HG02938 (cell line): ENCODE data around the gene FBXW12.
"Not testable (repeated sequence)": the region's sequence is repeated elsewhere in the genome, so short reads cannot be mapped to it uniquely, and the experiment has no call there.

ENCODE experiments used
- ATAC-seq: cut with Tn5 transposase; IDR thresholded peaks from one replicate; pipeline ENCODE4 v1.9.1; 2021; ENCODE audit warnings: mild to moderate bottlenecking, moderate library complexity; ENCODE audit not compliant: unreplicated experiment

Gene FBXW12, protein sequence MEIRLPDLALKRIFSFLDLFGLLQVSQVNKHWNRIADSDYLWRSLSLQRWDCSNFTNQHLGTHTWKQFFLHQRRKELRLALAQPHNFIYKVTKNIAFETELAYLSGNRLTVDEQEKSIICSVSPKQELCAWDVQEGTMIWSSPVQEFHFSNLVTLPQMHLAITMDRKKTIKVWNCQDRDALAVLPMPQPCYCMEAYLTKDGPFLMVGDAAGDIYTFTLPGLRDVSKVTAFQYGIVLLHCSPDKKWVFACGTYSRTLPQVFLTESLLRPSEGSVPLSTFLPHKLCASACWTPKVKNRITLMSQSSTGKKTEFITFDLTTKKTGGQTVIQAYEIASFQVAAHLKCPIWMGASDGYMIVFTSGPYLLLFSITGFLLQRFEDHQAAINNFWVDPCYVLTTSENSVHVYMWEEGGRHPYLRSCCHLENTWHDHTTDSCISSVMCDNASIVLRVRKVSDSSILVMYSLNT

DNA sequence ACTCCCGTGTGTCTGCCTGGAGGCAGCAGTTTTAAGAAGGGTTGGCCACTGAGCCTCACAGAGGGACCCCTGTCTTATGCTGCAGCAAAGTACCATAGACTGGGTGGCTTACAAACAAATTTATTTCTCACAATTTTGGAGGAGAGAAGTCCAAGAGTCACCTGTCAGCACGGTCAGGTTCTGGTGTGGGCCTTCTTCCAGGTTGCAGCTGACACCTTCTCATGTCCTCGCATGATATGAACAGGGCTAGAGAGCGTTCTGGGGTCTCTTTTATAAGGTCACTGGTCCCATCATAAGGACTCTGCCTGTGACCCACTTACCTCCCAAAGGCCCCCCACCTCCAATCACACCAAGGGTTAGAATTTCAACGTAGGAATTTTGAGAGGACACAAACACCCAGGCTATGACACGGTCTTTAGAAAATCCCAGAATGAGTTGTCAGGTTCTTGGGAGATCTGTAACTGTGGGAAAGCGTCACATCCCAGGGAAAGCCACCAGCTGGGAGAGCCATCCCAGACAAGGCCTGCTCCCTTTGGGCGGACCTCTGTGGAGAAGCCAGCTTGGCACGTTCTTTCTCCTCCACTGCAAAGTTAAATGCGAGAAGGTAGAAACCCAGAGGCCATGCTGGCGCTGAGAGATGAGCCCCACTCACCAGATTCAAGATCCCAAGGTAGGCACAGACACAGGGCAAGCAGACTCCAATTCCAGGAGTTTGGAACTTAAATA, at the start of gene FBXW12:
Gene FBXW12, plus strand, starts transcription at position 569 of the 726 bp plus-strand sequence. CDS start 549 bp downstream, outside the sequence.
- no peak for ATAC-seq

DNA sequence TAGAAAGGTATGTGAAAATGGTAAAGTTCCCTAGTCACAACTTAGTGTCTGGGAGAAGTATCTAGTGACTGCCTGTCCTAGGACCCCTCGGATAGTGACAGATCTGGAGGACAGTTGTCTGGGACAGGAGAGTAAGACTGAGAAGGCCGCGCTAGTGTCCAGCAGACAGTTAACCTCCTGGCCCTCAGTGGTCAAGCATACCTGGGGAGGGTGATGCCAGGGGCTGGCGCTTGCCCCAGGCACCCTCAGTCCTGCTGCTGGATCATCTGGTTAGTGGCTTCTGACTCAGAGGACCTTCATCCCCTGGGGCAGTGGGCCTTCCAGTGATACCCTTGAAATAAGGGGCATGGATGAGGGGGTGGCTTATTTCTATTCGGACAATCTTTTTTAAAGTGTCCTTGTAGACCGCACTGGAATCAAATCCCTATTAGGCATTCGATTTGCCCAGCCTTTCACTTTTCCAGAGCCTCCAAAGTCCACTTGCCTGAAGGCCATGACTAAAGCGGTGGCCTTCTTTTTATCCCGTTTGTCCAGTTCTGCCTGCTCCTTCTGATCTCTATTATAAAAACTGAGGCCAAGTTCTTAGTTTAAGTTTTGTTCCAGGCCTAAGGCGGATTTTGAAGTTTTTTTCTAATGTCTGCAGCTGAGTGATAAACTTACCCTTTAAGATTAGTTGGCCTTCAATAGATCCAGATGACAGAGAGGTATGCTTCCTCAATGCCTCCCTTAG, 40.1 kb upstream of the FBXW12 start:
- ATAC-seq: not testable (repeated sequence)

DNA sequence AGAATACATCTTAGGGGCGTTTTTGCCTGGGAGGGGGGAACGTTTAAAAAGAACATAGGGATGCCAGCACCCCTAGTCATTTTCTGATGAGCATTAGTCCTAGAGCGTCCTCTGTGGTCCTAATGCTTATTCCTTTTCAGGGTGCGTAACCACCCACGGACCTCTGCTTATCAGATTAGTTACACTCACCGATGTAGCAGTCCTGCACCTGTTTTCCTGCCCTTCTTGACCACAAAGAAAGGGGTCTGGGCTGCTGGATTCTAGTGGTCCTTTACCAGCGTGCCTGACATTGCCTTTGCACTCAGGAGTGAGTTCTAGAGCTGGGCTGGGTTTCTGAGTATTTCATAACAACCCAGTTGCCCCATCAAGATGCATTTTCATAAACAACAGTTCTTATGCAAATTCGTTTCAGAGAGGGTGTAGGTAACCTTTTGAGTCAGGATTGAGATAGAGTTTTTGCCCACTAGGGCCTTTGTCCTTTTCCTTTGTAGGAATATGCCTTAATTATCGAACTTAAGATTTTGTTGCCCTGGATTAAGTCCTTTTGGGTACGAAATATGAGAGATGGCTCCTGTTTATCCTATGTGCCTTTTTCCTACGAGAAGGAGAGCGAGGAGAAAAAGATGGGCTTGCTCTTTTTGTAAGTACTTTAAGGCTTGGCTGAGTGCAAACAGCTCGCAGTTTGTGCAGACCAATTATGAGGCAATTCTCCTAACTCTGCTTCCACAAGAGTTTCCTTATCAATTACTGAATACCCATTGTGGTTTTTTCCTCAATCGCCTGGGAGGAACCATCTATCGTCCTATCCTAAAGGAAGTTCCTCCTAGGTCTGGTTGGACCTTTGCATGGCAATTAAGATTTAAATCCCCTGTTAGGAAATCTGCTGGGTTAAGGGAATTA, 38.4 kb upstream of the FBXW12 start, which contains the start of gene SPINK8:
Gene SPINK8, minus strand, starts transcription at position 316 of the 900 bp plus-strand sequence. CDS start 5,320 bp downstream, outside the sequence.
- not testable (repeated sequence) for ATAC-seq

DNA sequence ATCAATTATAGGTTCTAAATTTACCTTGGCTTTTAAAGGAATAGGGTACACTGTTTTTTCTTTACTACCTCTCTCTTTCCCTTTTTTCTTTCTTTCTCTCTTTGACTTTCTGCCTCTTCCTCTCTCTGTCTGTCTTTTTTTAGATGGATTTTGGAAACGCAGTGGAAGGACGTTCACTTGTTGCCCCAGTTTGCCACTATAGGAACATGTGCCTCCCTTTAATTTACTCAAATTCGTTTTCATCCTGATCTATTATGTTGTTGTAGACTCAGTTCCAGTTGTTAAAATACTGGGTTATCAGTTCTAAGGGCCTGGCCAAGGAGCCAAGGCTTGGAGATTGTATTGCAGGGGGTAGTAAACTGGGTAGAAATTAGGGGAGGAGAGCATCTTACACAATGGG, 37.4 kb upstream of the FBXW12 start:
- ATAC-seq: no peak

DNA sequence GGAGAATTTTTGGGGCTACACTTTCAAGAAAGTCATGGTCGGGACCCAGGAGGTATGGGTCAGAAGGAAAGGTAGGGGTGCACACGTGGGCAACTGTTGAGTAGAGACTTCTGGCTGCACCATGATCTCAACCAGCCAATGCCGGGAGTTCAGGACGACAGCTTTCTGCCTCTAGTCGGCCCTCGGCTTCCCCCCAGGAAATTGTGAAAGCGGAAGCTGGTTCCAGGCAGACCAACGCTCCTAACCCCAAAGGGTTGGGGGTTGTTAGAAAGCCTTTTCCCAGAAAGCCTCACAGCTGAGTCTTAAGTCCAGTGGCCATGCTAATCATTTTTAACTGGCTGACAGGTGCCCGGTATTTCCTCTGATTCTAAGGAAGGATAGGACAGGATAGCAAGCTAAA, 36.7 kb upstream of the FBXW12 start:
- ATAC-seq: not testable (repeated sequence)

DNA sequence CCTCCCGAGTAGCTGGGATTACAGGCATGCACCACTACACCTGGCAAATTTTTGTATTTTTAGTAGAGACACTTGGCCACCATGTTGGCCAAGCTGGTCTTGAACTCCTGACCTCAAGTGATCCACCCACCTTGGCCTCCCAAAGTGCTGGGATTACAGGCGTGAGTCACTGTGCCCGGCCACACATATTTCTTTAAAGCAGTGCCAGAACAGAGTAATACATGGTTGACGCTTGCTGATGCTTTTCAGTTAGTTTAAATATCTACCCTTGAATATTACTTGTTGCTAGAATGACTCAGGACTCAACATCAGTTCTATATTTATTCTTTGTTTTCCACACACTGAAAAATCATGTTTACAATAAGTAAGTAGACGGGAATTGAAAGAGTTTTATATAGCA, 34.5 kb upstream of the FBXW12 start:
- ATAC-seq: not testable (repeated sequence)

DNA sequence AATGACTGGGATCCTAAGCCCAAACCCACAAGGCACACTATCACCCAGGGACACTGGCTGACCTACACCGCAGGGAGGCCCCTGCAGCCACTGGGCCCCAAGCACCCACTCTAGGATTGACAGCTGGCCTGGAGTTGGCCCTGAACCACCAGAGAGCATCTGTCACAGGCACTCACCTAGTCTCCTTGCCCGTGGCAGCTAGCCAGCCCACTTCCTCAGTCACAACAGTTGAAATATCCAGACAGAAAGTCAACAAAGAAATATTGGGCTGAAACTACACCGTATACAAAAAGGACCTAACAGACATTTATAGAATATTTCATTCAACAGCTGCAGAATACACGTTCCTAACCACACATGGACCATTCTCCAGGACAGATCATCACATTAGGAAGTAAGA, 33.4 kb upstream of the FBXW12 start:
- ATAC-seq: no peak

DNA sequence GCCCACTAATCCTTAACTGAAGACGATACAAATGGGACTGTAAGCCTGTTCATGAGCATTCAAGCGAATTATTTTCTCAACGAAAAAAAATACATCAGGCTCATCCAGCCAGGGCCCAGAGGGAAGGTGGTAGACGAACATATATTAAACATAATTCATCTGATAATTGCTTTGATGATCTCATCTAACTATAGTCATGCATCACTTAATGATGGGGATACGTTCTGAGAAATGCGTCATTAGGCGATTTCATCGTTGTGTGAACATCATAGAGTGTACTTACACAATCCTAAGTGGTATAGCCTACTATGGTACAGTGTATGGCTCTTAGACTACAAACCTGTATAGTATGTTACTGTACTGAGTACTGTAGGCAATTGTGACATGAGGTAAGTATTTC, 28.6 kb upstream of the FBXW12 start:
- ATAC-seq: no peak

DNA sequence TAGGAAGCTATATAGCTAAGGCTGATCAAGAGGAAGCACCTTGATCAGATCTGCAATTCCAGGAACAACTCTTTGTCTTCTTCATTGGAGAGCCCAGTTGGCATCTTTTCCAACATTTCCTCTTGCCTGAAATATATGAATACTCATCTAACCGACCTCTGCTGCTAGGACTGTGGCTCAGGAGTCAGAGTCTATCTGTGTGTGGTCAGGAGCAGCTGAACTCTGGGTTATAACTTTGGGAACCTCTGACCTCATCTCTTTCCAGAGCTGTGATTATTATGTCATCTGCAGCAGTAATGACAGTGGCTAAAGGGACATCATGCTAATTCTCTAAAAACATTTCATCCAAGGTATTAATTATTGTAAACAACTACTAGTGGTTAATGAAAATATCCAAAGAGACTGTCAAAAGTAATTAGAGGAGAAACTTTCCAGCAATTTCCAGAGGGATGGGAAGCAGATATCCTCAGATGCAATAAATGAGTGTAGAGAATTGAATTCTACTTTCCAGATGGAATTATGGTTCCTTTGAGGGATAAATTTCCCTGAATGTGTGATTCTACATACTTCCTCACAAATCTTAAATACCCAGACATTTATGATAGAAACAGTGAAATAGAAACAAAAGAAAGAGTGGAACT, 27.0 kb upstream of the FBXW12 start:
- ATAC-seq: no peak

DNA sequence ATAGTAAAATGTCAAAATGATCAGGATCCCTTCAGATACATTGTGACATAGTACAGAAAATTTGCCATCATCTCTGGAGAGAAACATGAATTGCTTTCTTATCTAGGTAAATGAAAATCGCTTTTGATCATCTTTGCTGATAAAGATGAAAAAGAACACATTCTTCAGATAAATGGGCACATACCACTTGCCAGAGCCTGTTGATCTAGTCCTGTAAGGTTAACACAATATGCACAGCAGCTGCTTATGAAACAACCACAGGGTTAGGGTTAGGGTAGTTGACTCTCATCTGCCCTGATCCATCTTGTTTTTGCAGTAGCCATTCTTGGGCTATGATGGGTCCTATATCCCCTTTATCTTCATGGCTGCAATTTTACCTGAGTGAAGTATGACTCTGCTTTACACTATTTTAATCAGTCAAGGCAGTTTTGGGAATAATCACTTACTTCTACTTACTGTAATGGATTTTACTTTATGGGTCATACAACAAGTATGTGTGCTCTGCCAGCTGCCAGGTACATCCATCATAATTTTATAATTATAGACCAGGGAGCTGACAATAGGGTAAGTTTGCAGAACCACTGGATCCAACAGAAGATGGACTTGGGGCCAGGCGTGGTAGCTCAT, 26.0 kb upstream of the FBXW12 start:
- no peak for ATAC-seq

DNA sequence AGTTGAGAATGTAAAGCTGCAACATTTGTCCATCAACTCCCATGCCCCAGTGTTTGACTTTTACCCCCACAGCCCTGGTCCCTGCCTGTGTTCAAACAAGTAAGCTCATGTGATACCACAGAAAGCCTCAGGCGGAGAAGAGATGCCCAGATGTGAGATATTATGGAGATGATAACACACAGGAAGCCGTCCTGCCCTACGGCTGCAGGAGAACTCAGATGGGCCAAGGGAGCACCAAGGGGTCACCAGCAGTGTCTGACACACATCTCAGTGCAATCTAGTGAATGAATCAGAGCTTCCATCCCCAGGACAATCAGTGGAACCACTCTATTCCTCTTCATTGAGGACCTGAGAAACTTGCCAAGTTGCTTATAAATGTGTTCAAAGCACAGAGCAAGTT, 24.5 kb upstream of the FBXW12 start:
- no peak for ATAC-seq

DNA sequence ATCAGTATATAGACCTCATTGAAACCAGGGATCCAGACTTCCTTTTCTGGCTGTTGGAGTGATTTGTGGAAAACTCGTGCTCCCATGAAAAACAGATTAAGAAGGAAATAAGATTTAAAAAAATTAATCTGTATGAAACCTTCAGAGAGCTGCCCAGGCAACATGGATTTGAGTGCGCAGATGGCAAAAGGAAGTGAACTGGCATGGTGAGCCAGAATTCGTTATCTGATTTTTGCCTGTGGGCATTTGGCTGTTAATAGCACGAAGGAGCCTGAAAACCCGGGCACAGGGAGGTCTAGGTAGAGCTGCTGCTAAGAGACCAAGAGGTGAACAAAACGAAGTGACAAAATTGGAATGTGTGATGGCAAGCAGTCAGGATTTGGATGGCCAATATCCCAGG, 19.5 kb upstream of the FBXW12 start:
- no peak for ATAC-seq

DNA sequence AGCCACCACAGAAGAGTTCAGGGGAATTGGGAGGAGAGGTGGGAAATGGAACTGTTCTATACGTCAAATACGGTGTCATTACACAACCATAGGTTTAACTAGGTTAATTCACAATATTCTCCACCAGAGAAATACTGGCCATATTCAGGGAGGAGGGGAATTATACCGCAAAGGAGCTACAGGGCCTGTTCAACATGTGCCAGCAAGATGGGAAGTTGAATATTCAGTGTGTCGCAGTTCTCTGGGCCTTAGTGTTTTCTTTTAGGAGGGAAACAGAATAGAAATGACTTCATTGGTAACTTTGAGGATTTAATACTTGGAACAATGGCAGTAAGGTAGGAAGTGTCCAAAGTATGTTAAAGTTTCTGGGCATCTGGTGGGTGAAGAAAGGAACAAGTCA, 18.0 kb upstream of the FBXW12 start:
- ATAC-seq: no peak

DNA sequence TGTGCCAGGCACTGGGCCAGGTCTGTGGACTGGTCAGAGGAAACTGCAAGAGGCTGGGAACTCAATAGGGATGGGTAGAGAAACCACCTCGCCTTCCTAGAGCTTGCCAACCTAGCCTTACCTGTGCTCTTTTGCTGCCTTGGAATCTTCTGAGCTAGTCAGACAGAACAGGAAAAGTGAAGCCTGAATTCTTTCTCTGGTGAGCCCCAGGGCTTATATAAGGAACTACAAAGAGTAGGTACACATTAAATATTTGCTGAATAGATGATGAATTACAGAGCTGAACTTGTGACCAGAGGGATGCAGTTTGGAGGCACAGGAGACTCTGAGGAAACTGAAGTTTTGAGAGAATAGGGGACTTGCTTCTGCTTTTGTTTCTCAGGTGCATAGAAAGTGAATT, 15.6 kb upstream of the FBXW12 start:
- no peak for ATAC-seq

DNA sequence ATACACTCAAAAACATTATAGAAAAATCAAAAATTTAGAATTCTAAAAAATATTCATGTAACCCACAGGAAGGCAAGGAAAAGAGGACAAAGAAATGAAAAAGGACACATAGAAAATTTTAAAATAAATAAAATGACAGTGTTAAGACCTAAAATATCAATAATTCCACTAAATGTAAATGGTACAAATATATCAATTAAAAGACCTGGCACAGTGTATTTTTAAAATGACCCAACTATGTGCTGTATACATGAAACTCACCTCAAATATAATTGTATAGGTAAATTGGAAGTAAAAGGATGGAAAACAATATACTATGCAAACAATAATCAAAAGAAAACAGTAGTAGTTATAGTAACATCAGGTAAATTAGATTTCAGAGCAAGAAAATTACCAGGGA, 10.1 kb upstream of the FBXW12 start:
- ATAC-seq: no peak

DNA sequence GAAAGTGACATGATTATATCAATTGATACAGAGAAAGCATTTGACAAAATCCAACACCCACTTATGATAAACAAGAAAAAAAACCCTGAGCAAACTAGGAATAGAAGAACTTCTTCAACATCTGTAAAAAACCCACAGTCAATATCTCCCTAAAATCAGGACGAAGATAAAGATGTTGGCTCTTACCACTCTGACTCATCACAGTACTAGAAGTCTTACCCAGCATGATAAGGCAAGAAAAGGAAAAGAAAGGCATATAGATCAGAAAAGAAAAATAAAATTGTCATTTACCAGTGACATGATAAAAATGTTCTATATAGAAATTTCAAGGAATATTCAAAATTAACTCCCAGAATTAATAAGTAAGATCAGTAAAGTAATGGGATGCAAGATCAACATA, 7.2 kb upstream of the FBXW12 start:
- ATAC-seq: no peak

DNA sequence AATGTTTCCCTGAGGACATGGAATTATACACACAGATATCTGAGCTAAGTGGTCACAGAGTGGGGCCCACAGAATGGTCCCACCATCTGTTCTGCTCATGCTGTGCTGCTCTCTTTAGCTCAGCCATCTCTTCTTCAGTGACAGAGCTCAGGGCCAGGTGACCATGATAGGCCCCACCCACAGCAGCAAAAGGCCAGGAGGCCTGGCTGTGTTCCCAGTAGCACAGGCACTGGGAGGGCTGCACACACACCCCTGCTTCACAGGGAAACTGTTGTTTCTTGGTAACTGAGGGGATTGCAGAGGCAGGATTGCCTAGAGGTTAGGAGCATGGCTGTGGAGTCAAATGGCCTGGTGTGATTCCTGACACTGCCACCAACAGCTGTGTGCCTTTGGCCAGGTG, 4.8 kb upstream of the FBXW12 start:
- ATAC-seq: no peak

DNA sequence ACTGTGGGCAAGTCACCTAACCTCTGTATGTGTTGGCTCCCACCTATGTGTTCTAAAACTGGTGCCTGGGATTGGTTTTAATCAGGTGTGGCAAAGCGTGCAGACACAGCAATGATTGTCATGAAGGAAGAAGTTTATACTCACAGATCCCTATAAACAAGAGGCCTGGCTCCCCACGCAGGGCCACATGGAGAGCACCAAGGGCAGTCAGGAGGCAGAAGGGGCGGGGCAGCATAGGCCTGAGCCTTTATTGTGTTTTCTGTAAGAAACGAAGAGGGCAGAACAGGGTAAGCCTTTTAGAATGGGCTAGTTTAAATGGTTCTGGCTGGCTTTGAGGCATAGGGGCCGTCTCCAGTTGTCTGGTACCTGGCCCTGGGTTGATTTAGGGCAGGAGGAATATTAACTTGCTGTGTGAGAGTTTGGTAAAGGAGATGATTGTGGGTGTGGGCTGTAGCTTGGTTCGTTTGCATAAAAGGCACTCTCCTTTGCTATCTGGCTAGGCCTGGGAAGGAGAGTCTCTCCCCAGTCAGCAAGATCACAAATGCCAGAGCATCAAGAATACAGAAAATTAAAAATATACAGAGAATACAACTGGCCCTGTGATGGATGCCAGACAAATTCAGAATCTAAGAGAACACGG, 2.2 kb upstream of the FBXW12 start:
- no peak for ATAC-seq

DNA sequence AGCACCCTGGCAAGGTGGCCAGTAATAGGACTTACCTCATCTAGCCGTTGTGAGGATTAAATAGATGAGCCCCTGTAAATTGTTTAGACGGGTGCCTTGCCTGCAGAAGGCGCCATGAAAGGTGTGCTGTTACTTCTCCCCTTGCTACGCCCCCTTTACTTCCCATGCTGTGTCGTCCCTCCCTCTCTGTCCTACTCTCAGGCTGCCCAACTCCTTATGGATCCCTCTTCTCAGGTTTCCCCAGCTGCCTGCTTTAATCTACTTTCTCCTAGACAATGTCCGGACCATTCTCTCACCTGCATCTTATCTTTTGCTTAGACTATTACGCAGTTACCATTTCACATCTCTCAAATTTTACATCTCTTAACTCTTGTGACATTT, 1.7 kb upstream of the FBXW12 start:
- no peak for ATAC-seq
